HG03025 (cell line): ENCODE data around the gene ASIC3.
"Not testable (repeated sequence)": the region's sequence is repeated elsewhere in the genome, so short reads cannot be mapped to it uniquely, and the experiment has no call there.

Experiments used
- ATAC-seq: cut with Tn5 transposase; IDR thresholded peaks from one replicate; pipeline ENCODE4 v1.9.1; 2021; ENCODE audit warnings: mild to moderate bottlenecking, moderate library complexity; ENCODE audit not compliant: unreplicated experiment, low FRiP score

ASIC3 gene

GRCh38 chr7:151047976-151048815 is at the start of gene ASIC3:
Gene ASIC3 (plus strand): TSS chr7:151048531. CDS start chr7:151048886, 355 bp downstream.
- no peak for ATAC-seq

DNA sequence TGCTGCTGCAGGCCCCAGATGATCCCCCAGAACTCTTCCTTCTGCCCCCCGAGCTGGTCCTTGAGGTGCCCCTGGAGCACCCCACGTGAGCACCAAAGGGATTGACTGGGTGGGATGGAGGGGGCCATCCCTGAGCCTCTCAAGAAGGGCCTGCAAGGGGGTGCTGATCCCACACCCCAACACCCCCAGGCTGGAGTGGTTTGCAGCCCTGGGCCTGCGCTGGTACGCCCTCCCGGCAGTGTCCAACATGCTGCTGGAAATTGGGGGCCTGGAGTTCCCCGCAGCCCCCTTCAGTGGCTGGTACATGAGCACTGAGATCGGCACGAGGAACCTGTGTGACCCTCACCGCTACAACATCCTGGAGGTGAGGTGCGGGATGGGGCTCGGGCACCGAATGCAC is 49.3 kb upstream of the ASIC3 start:
- no peak for ATAC-seq

DNA sequence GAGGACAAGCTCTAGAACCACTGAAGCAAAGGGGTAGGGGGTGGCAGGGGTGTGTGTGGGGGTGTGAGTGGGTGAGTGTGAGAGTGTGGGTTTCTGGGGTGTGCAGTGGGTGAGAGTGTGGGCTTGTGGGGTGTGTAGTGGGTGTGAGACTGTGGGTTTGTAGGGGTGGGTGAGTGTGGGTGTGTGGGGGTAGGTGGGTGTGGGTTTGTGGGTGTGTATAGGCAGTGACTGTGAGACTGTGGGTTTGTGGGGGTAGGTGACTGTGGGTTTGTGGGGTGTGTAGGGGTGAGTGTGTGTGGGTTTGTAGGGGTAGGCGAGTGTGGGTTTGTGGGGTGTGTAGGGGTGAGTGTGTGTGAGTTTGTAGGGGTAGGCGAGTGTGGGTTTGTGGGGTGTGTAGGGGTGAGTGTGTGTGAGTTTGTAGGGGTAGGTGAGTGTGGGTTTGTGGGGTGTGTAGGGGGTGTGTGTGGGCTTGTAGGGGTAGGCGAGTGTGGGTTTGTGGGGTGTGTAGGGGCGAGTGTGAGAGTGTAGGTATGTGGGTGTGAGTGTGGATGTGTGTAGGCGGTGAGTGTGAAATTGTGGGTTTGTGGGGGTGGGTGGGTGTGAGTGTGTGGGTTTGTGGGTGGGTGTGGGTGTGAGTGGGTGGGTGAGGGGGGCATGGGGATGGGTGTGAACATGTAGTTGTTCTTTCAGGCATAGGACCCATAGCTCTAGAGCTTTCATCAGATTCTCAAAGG is 48.7 kb upstream of the ASIC3 start:
- no peak for ATAC-seq

DNA sequence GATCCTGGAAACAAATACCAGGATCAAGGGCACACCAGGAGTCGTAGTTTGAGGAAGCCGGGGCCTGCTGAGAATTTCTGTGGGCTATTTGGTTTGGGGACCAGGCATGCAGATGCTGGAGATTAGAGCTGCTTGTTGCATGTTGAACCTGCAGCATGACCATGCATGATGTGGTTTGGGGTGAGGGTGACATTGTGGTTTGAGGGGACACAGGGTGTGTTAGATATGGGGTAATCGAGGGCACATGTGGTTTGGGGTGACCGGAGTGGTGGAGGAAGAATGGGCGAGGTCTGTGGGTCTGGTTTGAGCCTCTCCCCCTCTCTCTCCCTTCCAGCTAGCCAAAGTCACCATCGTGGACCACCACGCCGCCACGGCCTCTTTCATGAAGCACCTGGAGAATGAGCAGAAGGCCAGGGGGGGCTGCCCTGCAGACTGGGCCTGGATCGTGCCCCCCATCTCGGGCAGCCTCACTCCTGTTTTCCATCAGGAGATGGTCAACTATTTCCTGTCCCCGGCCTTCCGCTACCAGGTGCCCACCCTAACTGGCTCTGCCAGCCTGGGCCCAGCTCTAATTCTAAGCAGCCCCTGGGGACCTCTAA is 47.3 kb upstream of the ASIC3 start:
- ATAC-seq: no peak

- ATAC-seq: no peak
These were observed 46.8 kb upstream of the ASIC3 start for GRCh38 chr7:151001546-151001945.

DNA sequence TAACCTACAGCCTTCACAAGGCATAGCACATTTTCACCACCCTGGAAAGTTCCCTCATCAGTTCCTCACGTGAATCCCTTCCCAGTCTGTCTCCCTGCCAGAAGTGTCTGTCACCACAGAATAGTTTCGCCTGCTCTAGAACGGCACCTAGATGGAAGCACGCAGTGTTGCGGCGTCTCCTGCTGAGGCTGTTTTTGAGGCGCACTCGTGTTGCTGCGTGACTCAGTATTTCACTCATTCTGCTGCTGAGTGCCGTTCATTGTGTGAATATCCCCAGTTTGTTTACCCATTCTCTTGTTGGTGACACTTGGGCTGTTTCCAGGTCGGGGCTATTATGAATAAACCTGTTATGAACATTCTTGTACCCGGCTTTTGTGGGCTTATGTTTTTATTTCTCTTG is 44.8 kb upstream of the ASIC3 start:
- ATAC-seq: no peak

DNA sequence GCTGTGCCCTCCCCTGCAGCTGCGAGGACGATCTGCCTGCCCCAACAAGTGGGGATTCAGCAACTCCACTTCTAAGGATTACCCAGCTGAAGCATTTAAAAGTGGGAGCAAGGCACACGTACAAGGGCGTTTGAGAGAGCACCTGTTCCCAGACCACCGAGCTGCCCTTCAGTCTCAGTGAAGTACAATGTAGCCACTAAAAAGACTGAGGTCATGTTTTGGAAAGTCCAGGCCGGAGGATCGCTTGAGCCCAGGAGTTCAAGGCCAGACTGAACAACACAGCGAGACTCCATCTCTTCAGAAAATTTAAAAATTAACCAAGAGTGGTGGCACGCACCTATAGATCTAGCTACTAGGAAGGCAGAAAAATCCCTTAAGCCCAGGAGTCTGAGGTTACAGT is 42.8 kb upstream of the ASIC3 start:
- ATAC-seq: no peak

DNA sequence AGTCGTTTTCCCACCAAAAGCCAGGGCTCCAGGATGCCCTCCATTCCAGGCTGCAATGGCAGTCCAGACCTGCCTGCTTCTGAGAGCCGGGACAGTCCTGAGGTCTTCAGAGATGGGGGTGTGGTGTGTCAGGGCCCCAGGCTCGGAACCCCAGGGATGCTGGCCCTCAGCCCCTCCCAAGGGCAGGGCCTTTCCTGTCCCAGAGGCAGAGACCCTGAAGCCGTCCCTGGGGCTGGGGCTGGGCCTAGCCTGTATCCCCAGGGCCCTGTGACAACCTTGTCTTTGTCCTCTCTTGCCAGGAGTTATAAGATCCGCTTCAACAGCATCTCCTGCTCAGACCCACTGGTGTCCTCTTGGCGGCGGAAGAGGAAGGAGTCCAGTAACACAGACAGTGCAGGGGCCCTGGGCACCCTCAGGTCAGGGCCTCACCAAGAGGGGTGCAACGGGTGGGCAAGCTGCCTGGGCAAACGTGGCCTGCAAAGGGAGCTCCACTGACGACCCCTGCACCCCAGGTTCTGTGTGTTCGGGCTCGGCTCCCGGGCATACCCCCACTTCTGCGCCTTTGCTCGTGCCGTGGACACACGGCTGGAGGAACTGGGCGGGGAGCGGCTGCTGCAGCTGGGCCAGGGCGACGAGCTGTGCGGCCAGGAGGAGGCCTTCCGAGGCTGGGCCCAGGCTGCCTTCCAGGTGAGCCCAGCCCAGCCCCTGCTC is 41.6 kb upstream of the ASIC3 start:
- no peak for ATAC-seq

DNA sequence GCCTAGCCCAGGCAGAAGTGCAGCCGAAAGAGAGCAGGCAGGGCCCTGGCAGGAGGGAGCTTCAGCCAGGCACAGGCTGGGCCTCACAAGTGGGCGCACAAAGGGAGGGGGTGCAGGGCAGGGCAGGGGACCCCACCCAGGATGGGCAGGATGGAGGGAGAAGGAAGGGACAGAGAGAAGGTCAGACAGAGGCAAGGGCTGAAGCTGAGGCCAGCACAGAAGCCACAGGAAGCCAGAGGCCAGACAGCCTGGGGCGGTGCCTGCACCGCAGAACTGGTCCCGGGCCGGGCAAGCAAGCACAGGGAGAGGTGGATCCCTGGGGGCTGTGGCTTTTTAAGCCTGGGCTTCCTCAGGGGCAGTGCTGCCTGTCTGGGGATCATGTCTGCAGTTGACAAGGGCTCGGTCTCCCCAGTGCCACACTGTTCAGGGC is 40.8 kb upstream of the ASIC3 start:
- no peak for ATAC-seq

DNA sequence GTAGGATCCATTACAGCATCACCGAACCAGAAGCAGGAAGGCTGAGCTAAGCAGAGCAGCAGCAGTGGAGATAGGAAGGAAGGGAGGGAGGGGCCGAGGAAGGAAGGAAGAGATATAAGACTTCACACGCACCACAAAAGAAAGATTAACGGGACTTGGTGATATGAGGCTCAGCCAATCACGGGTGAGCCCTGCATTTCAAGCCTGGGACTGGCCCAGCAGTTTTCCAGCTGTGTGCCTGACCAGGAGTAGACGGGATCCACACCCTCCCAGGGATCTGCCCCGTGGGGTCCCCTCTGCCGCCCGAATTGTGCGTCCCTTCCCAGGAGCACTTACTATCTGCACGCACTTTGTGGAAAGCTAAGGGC is 40.2 kb upstream of the ASIC3 start:
- ATAC-seq: no peak

DNA sequence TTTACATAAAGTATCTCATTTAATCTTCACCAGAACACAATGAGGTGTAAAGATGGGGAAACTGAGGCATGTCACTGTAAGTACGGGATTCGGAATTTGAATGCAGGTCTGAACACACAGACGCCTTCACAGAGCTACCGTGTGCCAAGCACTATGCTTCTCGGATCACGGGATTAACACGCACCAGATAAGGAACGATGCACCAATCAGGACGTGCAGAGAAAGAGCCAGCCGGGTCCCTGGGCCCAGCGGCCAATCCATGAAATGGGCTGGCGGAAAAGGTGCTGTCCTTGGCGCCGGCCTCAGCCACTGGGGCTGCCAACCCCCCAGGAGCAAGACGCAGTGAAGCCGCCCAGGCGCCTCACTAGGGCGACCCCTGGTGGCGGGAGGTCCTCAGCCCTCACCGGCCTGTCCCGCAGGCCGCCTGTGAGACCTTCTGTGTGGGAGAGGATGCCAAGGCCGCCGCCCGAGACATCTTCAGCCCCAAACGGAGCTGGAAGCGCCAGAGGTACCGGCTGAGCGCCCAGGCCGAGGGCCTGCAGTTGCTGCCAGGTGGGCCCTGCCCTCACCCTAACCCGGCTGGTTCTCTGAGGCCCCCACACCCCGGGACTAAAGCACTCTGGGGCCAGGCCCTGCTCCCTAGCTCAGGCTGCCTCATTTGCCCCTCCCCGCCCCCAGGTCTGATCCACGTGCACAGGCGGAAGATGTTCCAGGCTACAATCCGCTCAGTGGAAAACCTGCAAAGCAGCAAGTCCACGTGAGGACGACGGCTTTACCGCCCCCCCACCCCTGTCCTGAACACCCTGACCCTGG is 39.6 kb upstream of the ASIC3 start:
- no peak for ATAC-seq

DNA sequence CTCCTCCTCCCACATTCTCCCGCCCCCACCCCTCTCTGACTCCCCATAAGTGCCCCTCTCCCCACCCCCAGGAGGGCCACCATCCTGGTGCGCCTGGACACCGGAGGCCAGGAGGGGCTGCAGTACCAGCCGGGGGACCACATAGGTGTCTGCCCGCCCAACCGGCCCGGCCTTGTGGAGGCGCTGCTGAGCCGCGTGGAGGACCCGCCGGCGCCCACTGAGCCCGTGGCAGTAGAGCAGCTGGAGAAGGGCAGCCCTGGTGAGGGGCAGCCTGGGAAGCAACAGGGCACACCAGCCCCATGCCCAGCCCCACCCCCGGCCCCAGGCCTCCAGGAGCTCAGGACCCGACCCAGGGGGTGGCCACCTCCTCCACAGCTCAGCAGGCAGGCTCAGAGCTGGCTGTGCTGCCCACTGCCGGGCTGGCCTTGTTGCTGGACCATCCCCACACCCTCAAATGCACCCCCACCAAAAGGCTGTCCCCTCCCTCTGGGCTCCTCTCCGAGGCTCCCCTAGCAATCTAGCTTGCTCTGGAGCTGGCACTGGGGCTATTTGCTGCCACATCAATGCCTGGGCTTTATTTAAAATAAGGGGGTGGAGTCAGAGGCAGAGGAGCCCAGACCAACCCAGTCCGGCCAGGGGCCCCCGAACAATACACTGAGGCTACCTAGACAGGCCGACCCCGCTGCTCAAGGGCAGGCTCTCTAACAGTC is 38.8 kb upstream of the ASIC3 start:
- ATAC-seq: no peak

DNA sequence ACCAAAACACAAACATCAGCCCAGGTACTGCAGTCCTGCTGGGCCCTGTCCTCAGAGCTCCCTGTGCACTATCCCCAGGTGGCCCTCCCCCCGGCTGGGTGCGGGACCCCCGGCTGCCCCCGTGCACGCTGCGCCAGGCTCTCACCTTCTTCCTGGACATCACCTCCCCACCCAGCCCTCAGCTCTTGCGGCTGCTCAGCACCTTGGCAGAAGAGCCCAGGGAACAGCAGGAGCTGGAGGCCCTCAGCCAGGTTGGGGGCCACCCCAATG is 38.4 kb upstream of the ASIC3 start:
- no peak for ATAC-seq

GRCh38 chr7:151010307-151011096 is 37.8 kb upstream of the ASIC3 start:
- ATAC-seq: no peak

DNA sequence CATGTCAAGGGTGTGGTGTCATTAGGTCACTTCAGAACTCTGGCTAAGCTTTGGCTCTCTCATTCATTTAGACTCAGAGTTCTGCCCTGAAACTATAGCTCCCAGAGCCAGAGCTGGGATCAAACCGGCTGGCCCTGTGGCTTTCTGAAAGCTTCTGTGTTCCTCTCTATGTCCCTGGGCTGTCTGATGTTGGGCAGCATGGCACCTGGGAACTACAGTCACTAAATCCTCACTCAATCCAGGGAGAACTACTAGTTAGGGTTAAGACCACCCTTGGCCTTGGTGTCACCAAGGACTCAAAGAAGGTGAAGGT is 37.3 kb upstream of the ASIC3 start:
- no peak for ATAC-seq

DNA sequence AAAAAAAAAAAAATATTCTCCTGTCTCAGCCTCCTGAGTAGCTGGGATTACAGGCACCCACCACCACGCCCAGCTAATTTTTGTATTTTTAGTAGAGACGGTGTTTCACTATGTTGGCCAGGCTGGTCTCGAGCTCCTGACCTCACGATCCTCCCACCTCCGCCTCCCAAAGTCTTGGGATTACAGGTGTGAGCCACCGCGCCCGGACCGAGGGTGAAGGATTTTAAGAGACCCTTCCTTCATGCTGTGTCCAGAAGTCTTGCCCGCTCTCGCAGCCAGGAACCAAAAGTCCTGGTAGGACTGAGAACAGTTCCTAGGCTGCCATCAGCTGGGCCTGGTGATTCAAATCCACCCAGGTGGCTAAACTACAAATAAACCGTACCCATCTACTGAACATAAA is 36.7 kb upstream of the ASIC3 start:
- not testable (repeated sequence) for ATAC-seq

DNA sequence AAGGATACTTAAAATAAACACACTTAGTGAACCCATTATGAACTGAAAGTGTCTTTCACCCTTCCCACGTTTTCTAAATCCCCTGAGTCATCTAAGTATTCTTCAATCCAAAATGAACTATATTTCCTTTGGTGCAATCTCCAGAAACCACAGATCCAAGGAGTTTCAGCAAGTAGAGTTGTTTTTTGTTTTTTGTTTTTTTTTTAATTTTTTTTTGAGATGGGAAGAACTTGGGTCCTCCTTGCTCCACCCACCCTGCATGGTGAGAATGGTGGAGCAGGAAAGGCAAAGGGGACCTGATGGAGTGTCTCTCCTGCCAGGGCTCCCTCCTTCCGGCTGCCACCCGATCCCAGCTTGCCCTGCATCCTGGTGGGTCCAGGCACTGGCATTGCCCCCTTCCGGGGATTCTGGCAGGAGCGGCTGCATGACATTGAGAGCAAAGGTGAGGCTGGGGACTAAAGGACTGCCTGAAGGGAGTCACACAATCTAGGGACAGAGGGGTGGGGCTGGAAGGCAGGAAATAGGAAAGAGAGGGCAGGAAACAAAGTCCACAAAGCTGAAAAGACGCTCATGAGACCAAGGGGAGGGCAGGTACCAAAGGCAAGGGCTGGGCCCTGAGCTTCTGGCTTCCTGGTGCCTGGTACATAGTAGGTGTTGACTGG is 36.2 kb upstream of the ASIC3 start:
- ATAC-seq: no peak

GRCh38 chr7:151012911-151013347 is 35.4 kb upstream of the ASIC3 start:
- no peak for ATAC-seq

GRCh38 chr7:151013356-151013732 is 35.0 kb upstream of the ASIC3 start:
- ATAC-seq: no peak
